ENCODE measurements around the gene RNPS1.

The RNPS1 gene

GRCh38 chr16:2236337-2237101 lies 31.4 kb downstream of the RNPS1 start, which contains the start of gene DNASE1L2:
DNASE1L2 (plus strand) TSS chr16:2236444; CDS start chr16:2236817, 373 bp downstream.
- Histone ChIP-seq H3K4me3 (ENCODE audit: low read depth in 1 of 2, low read length in 2 of 2) (no peak within 1 kb of the TSS), H3K36me3 (ENCODE audit: insufficient read depth, low read length) (peaks cover 71% of the 10 kb centered on the region), H2AFZ (ENCODE audit: low read depth, low read length) (no peak within 1 kb of the TSS), H3K9me3 (ENCODE audit: insufficient read depth, low read length, severe bottlenecking) (no peaks in the 10 kb centered on the region), H3K27ac (ENCODE audit: low read length) (no peak within 1 kb of the TSS), H3K4me1 (ENCODE audit: insufficient read depth, low read length) (no peaks in the 10 kb centered on the region), H3K79me2 (ENCODE audit: insufficient read depth, low read length) (no peaks in the 10 kb centered on the region), H3K27me3 (ENCODE audit: insufficient read depth, low read length, poor library complexity) (no peaks in the 10 kb centered on the region), H3K4me2 (ENCODE audit: insufficient read depth, low read length) (no peak within 1 kb of the TSS), H4K20me1 (ENCODE audit: insufficient read depth, low read length) (peaks cover 32% of the 10 kb centered on the region), H3K9ac (ENCODE audit: low read depth, low read length) (no peak within 1 kb of the TSS)
- ATAC-seq (ENCODE audit: insufficient read depth, low read depth) (peak; percentile 18; the same call in 2 of the 3 replicates), DNase-seq (no peak)
- TF ChIP-seq EZH2 (IDR thresholded peaks at IDR 0.05; ENCODE audit: borderline replicate concordance, low read depth, low read length, severe bottlenecking): no peak
- TF ChIP-seq, protein P1, sequence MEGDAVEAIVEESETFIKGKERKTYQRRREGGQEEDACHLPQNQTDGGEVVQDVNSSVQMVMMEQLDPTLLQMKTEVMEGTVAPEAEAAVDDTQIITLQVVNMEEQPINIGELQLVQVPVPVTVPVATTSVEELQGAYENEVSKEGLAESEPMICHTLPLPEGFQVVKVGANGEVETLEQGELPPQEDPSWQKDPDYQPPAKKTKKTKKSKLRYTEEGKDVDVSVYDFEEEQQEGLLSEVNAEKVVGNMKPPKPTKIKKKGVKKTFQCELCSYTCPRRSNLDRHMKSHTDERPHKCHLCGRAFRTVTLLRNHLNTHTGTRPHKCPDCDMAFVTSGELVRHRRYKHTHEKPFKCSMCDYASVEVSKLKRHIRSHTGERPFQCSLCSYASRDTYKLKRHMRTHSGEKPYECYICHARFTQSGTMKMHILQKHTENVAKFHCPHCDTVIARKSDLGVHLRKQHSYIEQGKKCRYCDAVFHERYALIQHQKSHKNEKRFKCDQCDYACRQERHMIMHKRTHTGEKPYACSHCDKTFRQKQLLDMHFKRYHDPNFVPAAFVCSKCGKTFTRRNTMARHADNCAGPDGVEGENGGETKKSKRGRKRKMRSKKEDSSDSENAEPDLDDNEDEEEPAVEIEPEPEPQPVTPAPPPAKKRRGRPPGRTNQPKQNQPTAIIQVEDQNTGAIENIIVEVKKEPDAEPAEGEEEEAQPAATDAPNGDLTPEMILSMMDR (IDR thresholded peaks at IDR 0.05; ENCODE audit: borderline replicate concordance, extremely low read depth, low read length, poor library complexity, severe bottlenecking): no peak

DNA sequence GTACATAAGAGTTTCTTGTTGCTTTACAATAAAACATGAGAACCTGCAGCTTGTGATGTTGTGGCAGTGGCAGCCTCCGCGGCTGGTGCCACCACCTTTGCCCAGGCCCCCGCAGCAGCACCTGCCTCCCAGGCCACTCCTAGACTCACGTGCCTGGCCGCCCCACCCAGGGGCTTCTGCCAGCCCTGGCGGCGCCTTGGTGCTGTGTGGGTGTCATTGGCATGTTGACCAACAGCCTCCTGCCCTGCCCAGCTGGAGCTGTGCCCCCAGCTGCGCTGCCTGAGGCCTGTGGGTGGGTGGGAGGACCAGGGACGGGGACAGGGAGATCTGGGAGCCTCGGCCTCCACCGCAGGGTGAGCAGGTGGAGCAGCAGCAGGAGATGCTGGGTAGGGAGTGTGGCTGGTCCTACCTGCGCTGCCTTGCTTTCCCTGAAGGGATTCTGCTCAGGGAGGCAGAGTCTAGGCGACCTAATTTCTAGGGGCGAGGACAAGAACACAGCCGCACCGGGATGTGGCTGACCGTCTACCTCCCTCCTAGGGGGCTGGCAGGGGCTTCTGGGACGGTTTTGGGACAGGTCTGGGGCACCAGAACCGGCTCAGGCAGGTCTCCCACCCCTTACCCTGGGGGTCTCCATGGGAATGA lies 32.1 kb downstream of the RNPS1 start:
- TF ChIP-seq, protein P1 (IDR thresholded peaks at IDR 0.05; ENCODE audit: borderline replicate concordance, extremely low read depth, low read length, poor library complexity, severe bottlenecking): no peak
- TF ChIP-seq EZH2 (IDR thresholded peaks at IDR 0.05; ENCODE audit: borderline replicate concordance, low read depth, low read length, severe bottlenecking): no peak
- H3K27me3 ChIP-seq (ENCODE audit: insufficient read depth, low read length, poor library complexity): no peaks in the 10 kb centered on the region
- no peak overlapping the region for H3K9ac ChIP-seq (ENCODE audit: low read depth, low read length)
- ATAC-seq (ENCODE audit: insufficient read depth, low read depth) (peak; percentile 10; the same call in 2 of the 3 replicates), DNase-seq (no peak)
- peaks cover 78% of the 10 kb centered on the region for H3K36me3 ChIP-seq (ENCODE audit: insufficient read depth, low read length)
- no peak overlapping the region for H3K4me3 ChIP-seq (ENCODE audit: low read depth in 1 of 2, low read length in 2 of 2)
- H3K9me3 ChIP-seq (ENCODE audit: insufficient read depth, low read length, severe bottlenecking): no peaks in the 10 kb centered on the region
- H3K79me2 ChIP-seq (ENCODE audit: insufficient read depth, low read length): no peaks in the 10 kb centered on the region
- no peak overlapping the region for H3K27ac ChIP-seq (ENCODE audit: low read length)
- H3K4me1 ChIP-seq (ENCODE audit: insufficient read depth, low read length): no peaks in the 10 kb centered on the region
- peaks cover 39% of the 10 kb centered on the region for H4K20me1 ChIP-seq (ENCODE audit: insufficient read depth, low read length)
- H3K4me2 ChIP-seq (ENCODE audit: insufficient read depth, low read length): no peak overlapping the region
- no peak overlapping the region for H2AFZ ChIP-seq (ENCODE audit: low read depth, low read length)

- DNase-seq: no peak
- H3K36me3 ChIP-seq (ENCODE audit: insufficient read depth, low read length): peaks cover 84% of the 10 kb centered on the region
- TF ChIP-seq, protein P1 (IDR thresholded peaks at IDR 0.05; ENCODE audit: borderline replicate concordance, extremely low read depth, low read length, poor library complexity, severe bottlenecking): no peak
- TF ChIP-seq EZH2 (IDR thresholded peaks at IDR 0.05; ENCODE audit: borderline replicate concordance, low read depth, low read length, severe bottlenecking): no peak
- peaks cover 43% of the 10 kb centered on the region for H4K20me1 ChIP-seq (ENCODE audit: insufficient read depth, low read length)
- no peaks in the 10 kb centered on the region for H3K9me3 ChIP-seq (ENCODE audit: insufficient read depth, low read length, severe bottlenecking)
- H3K4me2 ChIP-seq (ENCODE audit: insufficient read depth, low read length): no peak overlapping the region
- no peak overlapping the region for H2AFZ ChIP-seq (ENCODE audit: low read depth, low read length)
- no peak overlapping the region for H3K27ac ChIP-seq (ENCODE audit: low read length)
- ATAC-seq (ENCODE audit: insufficient read depth, low read depth): no peak
- no peaks in the 10 kb centered on the region for H3K27me3 ChIP-seq (ENCODE audit: insufficient read depth, low read length, poor library complexity)
- H3K79me2 ChIP-seq (ENCODE audit: insufficient read depth, low read length): no peaks in the 10 kb centered on the region
- no peak overlapping the region for H3K4me3 ChIP-seq (ENCODE audit: low read depth in 1 of 2, low read length in 2 of 2)
- H3K4me1 ChIP-seq (ENCODE audit: insufficient read depth, low read length): no peaks in the 10 kb centered on the region
- no peak overlapping the region for H3K9ac ChIP-seq (ENCODE audit: low read depth, low read length)
These were observed 32.7 kb downstream of the RNPS1 start for GRCh38 chr16:2235234-2235651.

Data from DND-41 (cell line).